ENCODE results near the gene ENG.

- TF ChIP-seq CTCF (conservative IDR thresholded peaks at IDR 0.05; ENCODE audit: low read depth, low read length) (no peak), EZH2 (IDR thresholded peaks at IDR 0.05; ENCODE audit: borderline replicate concordance, low read depth, low read length, poor library complexity, severe bottlenecking) (no peak)
These were observed 9.6 kb downstream of the ENG start for GRCh38 chr9:127844821-127845359.

Measured in A673 (cell line).